HEK293 (cell line): Measurements from ENCODE around the gene MBNL3.

ENCODE experiments used
- KLF10 ChIP-seq: fragments of 450-650 bp; IDR thresholded peaks from 2 replicates; pipeline ENCODE4 v1.5.1; 2018; ENCODE audit warnings: missing biosample characterization, mild to moderate bottlenecking, missing genetic modification characterization
- SP3 ChIP-seq: fragments of 450-650 bp; formaldehyde crosslinking; IDR thresholded peaks from 2 replicates; pipeline ENCODE4 v1.5.1; 2016; ENCODE audit warnings: missing biosample characterization, missing genetic modification characterization
- SP7 ChIP-seq: fragments of 450-650 bp; formaldehyde crosslinking; IDR thresholded peaks from 2 replicates; pipeline ENCODE4 v1.5.1; 2016; ENCODE audit warnings: missing biosample characterization, missing genetic modification characterization
- WT1 ChIP-seq: fragments of 450-650 bp; formaldehyde crosslinking; IDR thresholded peaks from 2 replicates; pipeline ENCODE4 v1.5.1; 2016; ENCODE audit warnings: missing biosample characterization, missing genetic modification characterization
- ZFP37 ChIP-seq: fragments of 450-650 bp; formaldehyde crosslinking; IDR thresholded peaks from 2 replicates; pipeline ENCODE4 v1.5.1; 2016; ENCODE audit warnings: missing biosample characterization, missing genetic modification characterization
- ZNF175 ChIP-seq: fragments of 450-650 bp; formaldehyde crosslinking; IDR thresholded peaks from 2 replicates; pipeline ENCODE4 v1.5.1; 2016; ENCODE audit warnings: missing biosample characterization, missing genetic modification characterization
- ZNF23 ChIP-seq: fragments of 450-650 bp; formaldehyde crosslinking; IDR thresholded peaks from 2 replicates; pipeline ENCODE4 v1.5.1; 2016; ENCODE audit warnings: missing biosample characterization, missing genetic modification characterization, borderline replicate concordance
- ZNF335 ChIP-seq: fragments of 450-650 bp; formaldehyde crosslinking; conservative IDR thresholded peaks from 2 replicates; pipeline ENCODE4 v1.5.1; 2016; ENCODE audit warnings: missing biosample characterization, missing genetic modification characterization
- ZNF529 ChIP-seq: fragments of 450-650 bp; formaldehyde crosslinking; IDR thresholded peaks from 2 replicates; pipeline ENCODE4 v1.5.1; 2017; ENCODE audit warnings: missing genetic modification characterization, missing biosample characterization; ENCODE audit not compliant: insufficient replicate concordance
- ZNF561 ChIP-seq: fragments of 450-650 bp; IDR thresholded peaks from 2 replicates; pipeline ENCODE4 v1.5.1; 2018; ENCODE audit warnings: missing biosample characterization, missing genetic modification characterization, borderline replicate concordance
- ZNF571 ChIP-seq: fragments of 450-650 bp; formaldehyde crosslinking; IDR thresholded peaks from 2 replicates; pipeline ENCODE4 v1.5.0; 2017; ENCODE audit warnings: missing biosample characterization, missing genetic modification characterization
- ZNF596 ChIP-seq: fragments of 450-650 bp; IDR thresholded peaks from 2 replicates; pipeline ENCODE4 v1.5.0; 2018; ENCODE audit warnings: missing biosample characterization, mild to moderate bottlenecking, missing genetic modification characterization, moderate library complexity
- ZNF610 ChIP-seq: fragments of 450-650 bp; formaldehyde crosslinking; IDR thresholded peaks from 2 replicates; pipeline ENCODE4 v1.5.1; 2016; ENCODE audit warnings: missing biosample characterization, missing genetic modification characterization, borderline replicate concordance
- ZNF670 ChIP-seq: fragments of 450-650 bp; formaldehyde crosslinking; IDR thresholded peaks from 2 replicates; pipeline ENCODE4 v1.5.1; 2016; ENCODE audit warnings: missing biosample characterization, missing genetic modification characterization, low read depth
- ZNF791 ChIP-seq: fragments of 450-650 bp; formaldehyde crosslinking; IDR thresholded peaks from 2 replicates; pipeline ENCODE4 v1.5.1; 2016; ENCODE audit warnings: missing biosample characterization, missing genetic modification characterization
- TF ChIP-seq, protein P1 (sequence below): fragments of 450-650 bp; formaldehyde crosslinking; IDR thresholded peaks from 2 replicates; pipeline ENCODE4 v1.5.1; 2016; ENCODE audit warnings: missing biosample characterization, missing genetic modification characterization
- TF ChIP-seq, protein P2 (sequence below): fragments of 450-650 bp; formaldehyde crosslinking; IDR thresholded peaks from 2 replicates; pipeline ENCODE4 v1.5.1; 2017; ENCODE audit warnings: missing biosample characterization, missing genetic modification characterization
- TF ChIP-seq, protein P3 (sequence below): fragments of 450-650 bp; formaldehyde crosslinking; IDR thresholded peaks from 2 replicates; pipeline ENCODE4 v1.5.1; 2016; ENCODE audit warnings: missing biosample characterization, missing genetic modification characterization, low read depth
- TF ChIP-seq, protein P4 (sequence below): fragments of 450-650 bp; formaldehyde crosslinking; IDR thresholded peaks from 2 replicates; pipeline ENCODE4 v1.5.1; 2016; ENCODE audit warnings: missing biosample characterization, missing genetic modification characterization
- TF ChIP-seq, protein P5 (sequence below): fragments of 450-650 bp; formaldehyde crosslinking; IDR thresholded peaks from 2 replicates; pipeline ENCODE4 v1.5.1; 2017; ENCODE audit warnings: missing biosample characterization, missing genetic modification characterization
- TF ChIP-seq, protein P6 (sequence below): IDR thresholded peaks from 2 replicates; pipeline ENCODE4 v1.6.1; 2011; ENCODE audit warnings: mild to moderate bottlenecking, low read depth, low read length, borderline replicate concordance
- TF ChIP-seq, protein P7 (sequence below): fragments of 450-650 bp; formaldehyde crosslinking; IDR thresholded peaks from 2 replicates; pipeline ENCODE4 v1.5.1; 2016; ENCODE audit warnings: missing biosample characterization, missing genetic modification characterization
- TF ChIP-seq, protein P8 (sequence below): fragments of 450-650 bp; formaldehyde crosslinking; IDR thresholded peaks from 2 replicates; pipeline ENCODE4 v1.5.1; 2016; ENCODE audit warnings: missing biosample characterization, missing genetic modification characterization

Gene MBNL3

DNA sequence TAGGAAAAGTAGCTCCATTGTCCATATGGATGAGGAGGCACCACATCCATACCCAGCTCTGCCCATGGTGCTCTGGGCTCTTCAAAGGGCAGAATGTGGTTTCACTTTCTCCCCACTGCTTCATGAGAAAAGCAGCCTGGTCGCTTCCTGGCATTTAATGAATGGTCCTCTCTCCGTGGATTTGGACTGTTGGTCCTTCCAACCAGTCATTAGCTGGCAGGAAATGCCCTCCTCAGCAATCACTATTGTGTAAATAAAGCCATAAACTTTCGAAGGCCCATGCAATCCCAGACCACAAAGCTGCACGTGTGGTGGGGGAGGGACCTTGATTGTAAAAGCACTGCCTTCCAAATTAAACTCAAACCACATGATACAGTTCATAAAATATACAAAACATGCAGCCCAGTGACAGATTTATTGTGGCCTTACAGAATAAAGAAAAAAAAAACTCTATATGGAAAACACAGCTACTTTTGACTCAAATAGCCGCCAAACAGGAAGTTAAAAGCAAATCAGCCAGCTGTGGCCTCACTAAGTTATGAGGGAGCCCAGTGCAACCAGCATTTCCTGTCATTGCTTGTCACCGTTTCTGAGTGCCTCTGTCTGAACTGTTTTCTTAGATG is 8.1 kb downstream of the MBNL3 start (continued):
- TF ChIP-seq, protein P1, sequence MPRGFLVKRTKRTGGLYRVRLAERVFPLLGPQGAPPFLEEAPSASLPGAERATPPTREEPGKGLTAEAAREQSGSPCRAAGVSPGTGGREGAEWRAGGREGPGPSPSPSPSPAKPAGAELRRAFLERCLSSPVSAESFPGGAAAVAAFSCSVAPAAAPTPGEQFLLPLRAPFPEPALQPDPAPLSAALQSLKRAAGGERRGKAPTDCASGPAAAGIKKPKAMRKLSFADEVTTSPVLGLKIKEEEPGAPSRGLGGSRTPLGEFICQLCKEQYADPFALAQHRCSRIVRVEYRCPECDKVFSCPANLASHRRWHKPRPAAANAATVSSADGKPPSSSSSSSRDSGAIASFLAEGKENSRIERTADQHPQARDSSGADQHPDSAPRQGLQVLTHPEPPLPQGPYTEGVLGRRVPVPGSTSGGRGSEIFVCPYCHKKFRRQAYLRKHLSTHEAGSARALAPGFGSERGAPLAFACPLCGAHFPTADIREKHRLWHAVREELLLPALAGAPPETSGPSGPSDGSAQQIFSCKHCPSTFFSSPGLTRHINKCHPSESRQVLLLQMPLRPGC (tag by site-specific recombination) = no peak
- peak; percentile 35; the same call in 1 of the 2 replicates for TF ChIP-seq SP3 (tag by site-specific recombination)
- peak; percentile 97 for TF ChIP-seq SP7 (tag by site-specific recombination)
- no peak for TF ChIP-seq ZNF596 (tag by site-specific recombination)
- peak; percentile 83 for TF ChIP-seq WT1 (tag by site-specific recombination)
- TF ChIP-seq, protein P2, sequence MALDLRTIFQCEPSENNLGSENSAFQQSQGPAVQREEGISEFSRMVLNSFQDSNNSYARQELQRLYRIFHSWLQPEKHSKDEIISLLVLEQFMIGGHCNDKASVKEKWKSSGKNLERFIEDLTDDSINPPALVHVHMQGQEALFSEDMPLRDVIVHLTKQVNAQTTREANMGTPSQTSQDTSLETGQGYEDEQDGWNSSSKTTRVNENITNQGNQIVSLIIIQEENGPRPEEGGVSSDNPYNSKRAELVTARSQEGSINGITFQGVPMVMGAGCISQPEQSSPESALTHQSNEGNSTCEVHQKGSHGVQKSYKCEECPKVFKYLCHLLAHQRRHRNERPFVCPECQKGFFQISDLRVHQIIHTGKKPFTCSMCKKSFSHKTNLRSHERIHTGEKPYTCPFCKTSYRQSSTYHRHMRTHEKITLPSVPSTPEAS (tag by site-specific recombination) = no peak
- TF ChIP-seq ZFP37 (tag by site-specific recombination) = no peak
- TF ChIP-seq, protein P3, sequence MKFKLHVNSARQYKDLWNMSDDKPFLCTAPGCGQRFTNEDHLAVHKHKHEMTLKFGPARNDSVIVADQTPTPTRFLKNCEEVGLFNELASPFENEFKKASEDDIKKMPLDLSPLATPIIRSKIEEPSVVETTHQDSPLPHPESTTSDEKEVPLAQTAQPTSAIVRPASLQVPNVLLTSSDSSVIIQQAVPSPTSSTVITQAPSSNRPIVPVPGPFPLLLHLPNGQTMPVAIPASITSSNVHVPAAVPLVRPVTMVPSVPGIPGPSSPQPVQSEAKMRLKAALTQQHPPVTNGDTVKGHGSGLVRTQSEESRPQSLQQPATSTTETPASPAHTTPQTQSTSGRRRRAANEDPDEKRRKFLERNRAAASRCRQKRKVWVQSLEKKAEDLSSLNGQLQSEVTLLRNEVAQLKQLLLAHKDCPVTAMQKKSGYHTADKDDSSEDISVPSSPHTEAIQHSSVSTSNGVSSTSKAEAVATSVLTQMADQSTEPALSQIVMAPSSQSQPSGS (tag by site-specific recombination) = no peak
- no peak for TF ChIP-seq ZNF571
- TF ChIP-seq ZNF791 (tag by site-specific recombination) = no peak
- TF ChIP-seq, protein P4, sequence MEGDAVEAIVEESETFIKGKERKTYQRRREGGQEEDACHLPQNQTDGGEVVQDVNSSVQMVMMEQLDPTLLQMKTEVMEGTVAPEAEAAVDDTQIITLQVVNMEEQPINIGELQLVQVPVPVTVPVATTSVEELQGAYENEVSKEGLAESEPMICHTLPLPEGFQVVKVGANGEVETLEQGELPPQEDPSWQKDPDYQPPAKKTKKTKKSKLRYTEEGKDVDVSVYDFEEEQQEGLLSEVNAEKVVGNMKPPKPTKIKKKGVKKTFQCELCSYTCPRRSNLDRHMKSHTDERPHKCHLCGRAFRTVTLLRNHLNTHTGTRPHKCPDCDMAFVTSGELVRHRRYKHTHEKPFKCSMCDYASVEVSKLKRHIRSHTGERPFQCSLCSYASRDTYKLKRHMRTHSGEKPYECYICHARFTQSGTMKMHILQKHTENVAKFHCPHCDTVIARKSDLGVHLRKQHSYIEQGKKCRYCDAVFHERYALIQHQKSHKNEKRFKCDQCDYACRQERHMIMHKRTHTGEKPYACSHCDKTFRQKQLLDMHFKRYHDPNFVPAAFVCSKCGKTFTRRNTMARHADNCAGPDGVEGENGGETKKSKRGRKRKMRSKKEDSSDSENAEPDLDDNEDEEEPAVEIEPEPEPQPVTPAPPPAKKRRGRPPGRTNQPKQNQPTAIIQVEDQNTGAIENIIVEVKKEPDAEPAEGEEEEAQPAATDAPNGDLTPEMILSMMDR (tag by site-specific recombination) = no peak
- TF ChIP-seq, protein P5, sequence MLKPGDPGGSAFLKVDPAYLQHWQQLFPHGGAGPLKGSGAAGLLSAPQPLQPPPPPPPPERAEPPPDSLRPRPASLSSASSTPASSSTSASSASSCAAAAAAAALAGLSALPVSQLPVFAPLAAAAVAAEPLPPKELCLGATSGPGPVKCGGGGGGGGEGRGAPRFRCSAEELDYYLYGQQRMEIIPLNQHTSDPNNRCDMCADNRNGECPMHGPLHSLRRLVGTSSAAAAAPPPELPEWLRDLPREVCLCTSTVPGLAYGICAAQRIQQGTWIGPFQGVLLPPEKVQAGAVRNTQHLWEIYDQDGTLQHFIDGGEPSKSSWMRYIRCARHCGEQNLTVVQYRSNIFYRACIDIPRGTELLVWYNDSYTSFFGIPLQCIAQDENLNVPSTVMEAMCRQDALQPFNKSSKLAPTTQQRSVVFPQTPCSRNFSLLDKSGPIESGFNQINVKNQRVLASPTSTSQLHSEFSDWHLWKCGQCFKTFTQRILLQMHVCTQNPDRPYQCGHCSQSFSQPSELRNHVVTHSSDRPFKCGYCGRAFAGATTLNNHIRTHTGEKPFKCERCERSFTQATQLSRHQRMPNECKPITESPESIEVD = peak; percentile 97
- no peak for TF ChIP-seq ZNF175 (tag by site-specific recombination)
- TF ChIP-seq KLF10 (tag by site-specific recombination) = peak; percentile 52
- TF ChIP-seq ZNF529 (tag by site-specific recombination) = no peak
- TF ChIP-seq, protein P6, sequence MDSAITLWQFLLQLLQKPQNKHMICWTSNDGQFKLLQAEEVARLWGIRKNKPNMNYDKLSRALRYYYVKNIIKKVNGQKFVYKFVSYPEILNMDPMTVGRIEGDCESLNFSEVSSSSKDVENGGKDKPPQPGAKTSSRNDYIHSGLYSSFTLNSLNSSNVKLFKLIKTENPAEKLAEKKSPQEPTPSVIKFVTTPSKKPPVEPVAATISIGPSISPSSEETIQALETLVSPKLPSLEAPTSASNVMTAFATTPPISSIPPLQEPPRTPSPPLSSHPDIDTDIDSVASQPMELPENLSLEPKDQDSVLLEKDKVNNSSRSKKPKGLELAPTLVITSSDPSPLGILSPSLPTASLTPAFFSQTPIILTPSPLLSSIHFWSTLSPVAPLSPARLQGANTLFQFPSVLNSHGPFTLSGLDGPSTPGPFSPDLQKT = no peak
- no peak for TF ChIP-seq ZNF670 (tag by site-specific recombination)
- TF ChIP-seq, protein P7, sequence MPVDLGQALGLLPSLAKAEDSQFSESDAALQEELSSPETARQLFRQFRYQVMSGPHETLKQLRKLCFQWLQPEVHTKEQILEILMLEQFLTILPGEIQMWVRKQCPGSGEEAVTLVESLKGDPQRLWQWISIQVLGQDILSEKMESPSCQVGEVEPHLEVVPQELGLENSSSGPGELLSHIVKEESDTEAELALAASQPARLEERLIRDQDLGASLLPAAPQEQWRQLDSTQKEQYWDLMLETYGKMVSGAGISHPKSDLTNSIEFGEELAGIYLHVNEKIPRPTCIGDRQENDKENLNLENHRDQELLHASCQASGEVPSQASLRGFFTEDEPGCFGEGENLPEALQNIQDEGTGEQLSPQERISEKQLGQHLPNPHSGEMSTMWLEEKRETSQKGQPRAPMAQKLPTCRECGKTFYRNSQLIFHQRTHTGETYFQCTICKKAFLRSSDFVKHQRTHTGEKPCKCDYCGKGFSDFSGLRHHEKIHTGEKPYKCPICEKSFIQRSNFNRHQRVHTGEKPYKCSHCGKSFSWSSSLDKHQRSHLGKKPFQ (tag by site-specific recombination) = peak; percentile 41; the same call in 1 of the 2 replicates
- TF ChIP-seq ZNF23 = no peak
- peak; percentile 66 for TF ChIP-seq ZNF335 (tag by site-specific recombination)
- TF ChIP-seq ZNF561 (tag by site-specific recombination) = peak; percentile 68; the same call in 1 of the 2 replicates
- TF ChIP-seq, protein P8, sequence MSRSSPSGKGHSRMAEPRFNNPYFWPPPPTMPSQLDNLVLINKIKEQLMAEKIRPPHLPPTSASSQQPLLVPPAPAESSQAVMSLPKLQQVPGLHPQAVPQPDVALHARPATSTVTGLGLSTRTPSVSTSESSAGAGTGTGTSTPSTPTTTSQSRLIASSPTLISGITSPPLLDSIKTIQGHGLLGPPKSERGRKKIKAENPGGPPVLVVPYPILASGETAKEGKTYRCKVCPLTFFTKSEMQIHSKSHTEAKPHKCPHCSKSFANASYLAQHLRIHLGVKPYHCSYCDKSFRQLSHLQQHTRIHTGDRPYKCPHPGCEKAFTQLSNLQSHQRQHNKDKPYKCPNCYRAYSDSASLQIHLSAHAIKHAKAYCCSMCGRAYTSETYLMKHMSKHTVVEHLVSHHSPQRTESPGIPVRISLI (tag by site-specific recombination) = no peak
- no peak for TF ChIP-seq ZNF610 (tag by site-specific recombination)
